ENCODE data around the gene P2RY13. TPM values are rescaled to one million over a fixed set of nuclear protein-coding genes. Genes with fewer than 3 reads are reported as not detected.

The P2RY13 gene
- total and polyA plus RNA-seq, 11 donors, result 0.23 to 7.3 (median 0.45) TPM

DNA sequence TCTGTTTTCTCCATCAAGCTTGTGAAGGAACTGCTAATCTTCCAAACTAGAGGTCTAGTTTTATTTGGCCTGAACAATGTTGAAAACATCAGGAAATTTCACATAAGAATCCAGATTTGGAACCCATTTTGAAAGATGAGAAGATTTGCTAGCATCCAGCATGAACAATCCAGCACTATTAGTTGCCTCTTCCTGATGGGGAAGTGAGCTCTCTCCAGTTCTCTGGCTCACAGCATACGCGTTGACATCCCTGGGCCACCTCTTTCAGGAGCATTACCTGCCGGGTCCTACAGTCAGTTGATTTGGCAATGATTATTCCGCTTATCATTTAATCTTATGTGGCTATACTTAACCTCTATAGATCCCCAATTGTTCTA is 23.6 kb downstream of the P2RY13 start:
- H3K4me1 ChIP-seq, result peaks cover 0 to 8% (median 0%) of the 10 kb centered on the region in 12 donors
- DNase-seq (no peak), ATAC-seq (no peak)
- no peak for TF ChIP-seq POLR2A (IDR thresholded peaks at IDR 0.05)
- TF ChIP-seq, protein P1, sequence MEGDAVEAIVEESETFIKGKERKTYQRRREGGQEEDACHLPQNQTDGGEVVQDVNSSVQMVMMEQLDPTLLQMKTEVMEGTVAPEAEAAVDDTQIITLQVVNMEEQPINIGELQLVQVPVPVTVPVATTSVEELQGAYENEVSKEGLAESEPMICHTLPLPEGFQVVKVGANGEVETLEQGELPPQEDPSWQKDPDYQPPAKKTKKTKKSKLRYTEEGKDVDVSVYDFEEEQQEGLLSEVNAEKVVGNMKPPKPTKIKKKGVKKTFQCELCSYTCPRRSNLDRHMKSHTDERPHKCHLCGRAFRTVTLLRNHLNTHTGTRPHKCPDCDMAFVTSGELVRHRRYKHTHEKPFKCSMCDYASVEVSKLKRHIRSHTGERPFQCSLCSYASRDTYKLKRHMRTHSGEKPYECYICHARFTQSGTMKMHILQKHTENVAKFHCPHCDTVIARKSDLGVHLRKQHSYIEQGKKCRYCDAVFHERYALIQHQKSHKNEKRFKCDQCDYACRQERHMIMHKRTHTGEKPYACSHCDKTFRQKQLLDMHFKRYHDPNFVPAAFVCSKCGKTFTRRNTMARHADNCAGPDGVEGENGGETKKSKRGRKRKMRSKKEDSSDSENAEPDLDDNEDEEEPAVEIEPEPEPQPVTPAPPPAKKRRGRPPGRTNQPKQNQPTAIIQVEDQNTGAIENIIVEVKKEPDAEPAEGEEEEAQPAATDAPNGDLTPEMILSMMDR (IDR thresholded peaks at IDR 0.05), result no peak
- intact Hi-C loops (cut with DNase I), result no loop called here
- WGBS, 4 donors, result 71 to 84% (median 77%) methylated on average over 4 of the region's 4 CpGs
- H3K9me3 ChIP-seq, result no peaks in the 10 kb centered on the region
- no peak overlapping the region for H3K4me3 ChIP-seq
- H3K36me3 ChIP-seq, result no peaks in the 10 kb centered on the region
- peaks cover 0 to under 1% (median 0%) of the 10 kb centered on the region in 9 donors for H3K27me3 ChIP-seq
- H3K27ac ChIP-seq, result no peak overlapping the region

DNA sequence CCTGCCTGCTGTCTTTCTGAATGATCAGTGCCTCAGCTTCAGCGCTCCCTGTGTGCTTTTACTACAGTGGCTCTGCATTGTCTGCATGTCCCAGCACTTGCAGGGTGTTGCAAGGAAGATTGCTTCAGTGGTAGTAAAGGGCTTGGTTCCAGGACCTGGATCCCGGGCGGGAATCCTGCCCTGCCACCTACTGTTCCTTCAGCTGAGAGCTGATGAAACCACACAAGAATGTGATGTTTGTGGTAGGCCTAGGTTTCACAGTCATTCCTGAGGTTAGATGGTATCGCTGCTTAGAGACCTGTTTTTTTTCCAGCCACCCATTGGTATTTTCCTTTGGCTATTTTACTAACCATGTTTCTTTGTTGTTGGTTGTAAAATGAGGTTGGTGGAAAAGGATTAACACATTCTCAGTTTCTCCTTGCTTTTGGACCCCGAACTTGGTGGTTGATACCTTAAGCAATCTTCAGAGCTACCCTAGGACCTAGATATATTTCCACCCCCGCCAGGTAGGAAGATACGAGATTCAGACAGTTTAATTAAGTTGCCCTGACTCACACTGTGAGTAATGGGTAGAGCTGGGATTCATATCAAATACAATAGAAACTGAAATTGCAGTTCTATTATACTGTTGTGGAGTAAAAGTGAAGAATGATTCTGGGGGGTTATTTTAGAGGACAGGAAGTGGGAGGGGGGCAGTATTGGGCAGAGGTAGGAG is 24.1 kb downstream of the P2RY13 start:
- ATAC-seq (peak in 2 of 4 donors; percentile 59 to 70), DNase-seq (no peak)
- intact Hi-C loops (cut with DNase I), result no loop called here
- no peak overlapping the region for H3K27ac ChIP-seq
- peaks cover 0 to 8% (median 0%) of the 10 kb centered on the region in 12 donors for H3K4me1 ChIP-seq
- peaks cover 0 to 3% (median 0%) of the 10 kb centered on the region in 9 donors for H3K27me3 ChIP-seq
- no peaks in the 10 kb centered on the region for H3K36me3 ChIP-seq
- no peak overlapping the region for H3K4me3 ChIP-seq
- 62 to 72% (median 67%) methylated on average over 7 of the region's 7 CpGs for WGBS, 4 donors
- TF ChIP-seq, protein P1 (IDR thresholded peaks at IDR 0.05), result no peak
- no peak for TF ChIP-seq POLR2A (IDR thresholded peaks at IDR 0.05)
- H3K9me3 ChIP-seq, result no peaks in the 10 kb centered on the region

- Histone ChIP-seq H3K27ac (no peak overlapping the region), H3K9me3 (no peaks in the 10 kb centered on the region), H3K4me1 (peaks cover 0 to 8% (median 0%) of the 10 kb centered on the region in 12 donors), H3K36me3 (no peaks in the 10 kb centered on the region), H3K4me3 (no peak overlapping the region), H3K27me3 (peaks cover 0 to 3% (median 0%) of the 10 kb centered on the region in 9 donors)
- ATAC-seq (no peak), DNase-seq (no peak)
- intact Hi-C loops (cut with DNase I), result no loop called here
- WGBS, 4 donors, result 66 to 80% (median 78%) methylated on average over 2 of the region's 2 CpGs
- no peak for TF ChIP-seq POLR2A (IDR thresholded peaks at IDR 0.05)
- TF ChIP-seq, protein P1 (IDR thresholded peaks at IDR 0.05), result no peak
Measured at GRCh38 chr3:151303751-151304150, 25.6 kb downstream of the P2RY13 start.

GRCh38 chr3:151301787-151302186 is 27.6 kb downstream of the P2RY13 start:
- ATAC-seq (no peak), DNase-seq (no peak)
- Histone ChIP-seq H3K36me3 (no peaks in the 10 kb centered on the region), H3K27ac (no peak overlapping the region), H3K4me1 (peaks cover 0 to 8% (median 0%) of the 10 kb centered on the region in 12 donors), H3K27me3 (peaks cover 0 to 3% (median 0%) of the 10 kb centered on the region in 9 donors), H3K4me3 (no peak overlapping the region), H3K9me3 (no peaks in the 10 kb centered on the region)
- no peak for TF ChIP-seq POLR2A (IDR thresholded peaks at IDR 0.05)
- TF ChIP-seq, protein P1 (IDR thresholded peaks at IDR 0.05), result no peak
- WGBS, 4 donors, result 86 to 93% (median 90%) methylated on average over 3 of the region's 3 CpGs
- intact Hi-C loops (cut with DNase I), result no loop called here

Data from heart left ventricle (tissue), 16 donors.